Skeletal muscle satellite cell (primary cell): Measurements from ENCODE around the gene NOC2L.

Experiments used
- H3K27me3 ChIP-seq: 2 replicates; pipeline ENCODE4 v1.7.0; 2013; ENCODE audit warnings: low read length; ENCODE audit not compliant: control insufficient read depth, insufficient read depth
- H3K36me3 ChIP-seq: 2 replicates; pipeline ENCODE4 v1.7.0; 2013; ENCODE audit warnings: mild to moderate bottlenecking, control low read depth, low read length; ENCODE audit not compliant: insufficient read depth
- H3K4me1 ChIP-seq: 2 replicates; pipeline ENCODE4 v1.7.0; 2013; ENCODE audit warnings: low read length; ENCODE audit not compliant: control insufficient read depth, insufficient read depth
- H3K4me2 ChIP-seq: 2 replicates; pipeline ENCODE4 v1.7.0; 2013; ENCODE audit warnings: mild to moderate bottlenecking, low read length
- H3K4me3 ChIP-seq: 2 replicates; pipeline ENCODE4 v1.7.0; 2013; ENCODE audit warnings: low read length
- H3K9ac ChIP-seq: 2 replicates; pipeline ENCODE4 v1.7.0; 2013; ENCODE audit warnings: mild to moderate bottlenecking, low read depth, low read length, moderate library complexity
- H3K9me3 ChIP-seq: replicated peaks from 2 replicates; pipeline ENCODE4 v1.7.0; 2013; ENCODE audit warnings: mild to moderate bottlenecking, control low read depth, low read length

NOC2L gene

DNA sequence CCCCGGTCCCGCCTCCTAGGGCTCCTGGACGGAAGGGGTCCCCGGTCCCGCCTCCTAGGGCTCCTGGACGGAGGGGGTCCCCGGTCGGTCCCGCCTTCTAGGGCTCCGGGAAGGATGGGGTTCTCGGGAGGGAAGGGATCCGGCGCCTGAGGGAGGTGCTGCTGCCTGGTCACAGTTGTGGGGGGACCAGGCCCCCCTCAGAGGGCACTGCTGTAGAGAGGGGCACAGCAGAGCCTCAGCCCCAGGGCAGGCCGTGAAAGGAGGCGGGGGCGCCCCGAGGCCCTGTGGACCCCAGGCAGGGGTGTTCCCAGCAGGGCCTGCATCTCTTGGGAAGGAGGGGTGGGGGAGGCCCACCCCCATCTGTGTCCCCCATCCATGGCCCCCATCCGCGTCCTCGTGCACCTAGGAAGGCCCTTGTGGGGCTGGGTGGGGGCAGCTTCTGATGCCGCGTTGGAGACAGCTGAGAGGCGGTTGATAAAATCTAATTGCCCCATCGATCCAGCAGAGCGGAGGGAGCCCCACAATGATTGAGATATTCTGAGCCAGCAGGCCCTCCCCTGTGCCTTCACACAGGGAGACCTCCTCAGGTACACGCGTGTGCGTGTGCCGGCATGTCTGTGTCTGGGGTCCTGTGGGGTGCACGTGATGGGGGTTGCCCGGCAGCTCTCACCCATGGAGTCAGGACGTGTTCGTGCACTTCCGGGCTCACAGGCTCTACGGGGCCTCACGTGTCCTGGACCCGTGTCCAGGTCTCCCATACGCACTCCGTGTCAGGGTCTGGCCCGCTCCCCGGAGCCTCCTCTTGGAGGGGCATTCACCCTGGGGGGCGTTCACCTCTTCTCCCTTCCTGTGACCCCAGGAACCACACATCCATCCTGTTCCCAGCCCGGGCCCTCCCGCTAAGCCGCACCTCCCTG, 22.4 kb downstream of the NOC2L start:
- Histone ChIP-seq H3K4me3 (no peak overlapping the region), H3K9me3 (no peaks in the 10 kb centered on the region), H3K36me3 (no peaks in the 10 kb centered on the region), H3K9ac (no peak overlapping the region), H3K27me3 (peaks cover 13% of the 10 kb centered on the region), H3K4me1 (peaks cover 45% of the 10 kb centered on the region), H3K4me2 (no peak overlapping the region)

DNA sequence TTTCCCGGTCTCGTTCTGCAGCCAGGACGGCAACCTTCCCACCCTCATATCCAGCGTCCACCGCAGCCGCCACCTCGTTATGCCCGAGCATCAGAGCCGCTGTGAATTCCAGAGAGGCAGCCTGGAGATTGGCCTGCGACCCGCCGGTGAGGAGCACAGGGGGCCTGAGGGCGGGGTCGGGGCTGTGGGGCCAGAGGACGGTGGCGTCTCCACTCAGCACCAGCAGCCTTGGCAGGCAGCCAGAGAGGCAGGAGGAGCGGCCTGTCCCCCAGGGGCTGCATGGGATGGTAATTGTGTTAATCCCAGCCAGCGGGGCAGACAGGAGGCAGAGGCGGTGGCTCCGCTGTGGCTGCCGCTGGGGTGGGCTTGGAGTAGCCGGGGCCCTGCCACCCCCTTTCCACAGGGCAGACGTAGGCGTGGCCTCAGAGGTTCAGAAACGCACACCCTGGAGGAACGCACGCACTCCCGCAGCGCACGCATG, 23.3 kb downstream of the NOC2L start:
- peak overlapping the region; percentile 45 for H3K4me2 ChIP-seq
- no peaks in the 10 kb centered on the region for H3K9me3 ChIP-seq
- no peak overlapping the region for H3K4me3 ChIP-seq
- peaks cover 13% of the 10 kb centered on the region for H3K27me3 ChIP-seq
- H3K36me3 ChIP-seq, result no peaks in the 10 kb centered on the region
- peaks cover 37% of the 10 kb centered on the region for H3K4me1 ChIP-seq
- H3K9ac ChIP-seq, result no peak overlapping the region

DNA sequence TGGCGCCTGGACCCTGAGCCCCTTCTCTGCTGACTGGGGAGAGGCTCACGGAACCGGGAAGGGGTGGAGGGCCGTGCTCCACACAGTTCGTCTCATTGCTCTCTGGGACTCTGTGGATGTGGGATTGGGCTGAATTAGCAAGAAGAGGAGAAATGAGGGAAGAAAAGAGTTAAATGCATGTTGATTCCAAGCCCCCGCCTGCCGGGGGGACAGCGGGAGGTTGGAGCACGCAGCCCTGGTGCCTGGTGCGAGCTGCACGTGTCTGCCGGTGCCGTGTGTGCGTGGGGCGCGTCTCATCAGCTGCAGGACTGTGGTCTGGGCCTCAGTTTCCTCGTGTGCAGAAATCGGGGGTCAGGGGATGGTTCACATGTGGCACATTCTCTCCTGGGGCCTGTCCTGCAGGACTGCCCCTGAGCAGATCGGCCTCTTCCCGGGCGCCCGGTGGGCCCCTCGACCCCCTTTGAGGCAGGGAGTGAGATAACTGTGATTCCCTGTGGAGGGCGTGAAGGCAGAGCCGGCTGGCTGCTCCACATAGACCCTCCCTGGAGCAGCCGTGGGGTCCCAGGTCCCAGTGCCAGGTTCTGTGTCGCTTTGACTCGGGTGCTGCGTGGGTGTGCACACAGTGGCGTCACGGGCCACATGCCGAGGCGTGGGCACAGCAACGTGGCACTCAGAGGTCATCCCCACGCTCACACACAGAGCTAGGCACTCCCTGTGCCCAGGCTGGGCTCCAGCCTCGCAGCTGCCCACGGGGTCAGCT, 23.9 kb downstream of the NOC2L start:
- H3K9ac ChIP-seq, result no peak overlapping the region

DNA sequence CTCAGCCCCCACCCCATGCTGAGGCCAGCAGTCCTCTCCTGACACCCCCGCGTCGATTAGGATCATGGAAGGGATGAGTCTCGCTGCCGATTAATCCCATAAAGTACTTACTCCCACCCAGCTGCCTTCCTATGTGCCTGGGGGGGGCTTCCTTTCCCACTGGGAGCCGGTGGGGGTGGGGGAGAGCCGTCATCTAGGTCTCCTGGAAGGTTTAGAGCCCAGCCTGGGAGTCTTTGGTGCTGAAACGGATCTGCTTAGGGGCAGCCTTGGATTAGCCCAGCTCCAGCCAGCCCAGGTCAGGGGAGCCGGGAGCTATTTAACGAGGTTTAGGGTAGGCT, 25.5 kb downstream of the NOC2L start:
- H3K4me3 ChIP-seq, result no peak overlapping the region
- H3K27me3 ChIP-seq, result peaks cover 16% of the 10 kb centered on the region
- peaks cover 7% of the 10 kb centered on the region for H3K36me3 ChIP-seq
- no peak overlapping the region for H3K9ac ChIP-seq
- H3K4me2 ChIP-seq, result no peak overlapping the region
- peaks cover 17% of the 10 kb centered on the region for H3K4me1 ChIP-seq
- no peaks in the 10 kb centered on the region for H3K9me3 ChIP-seq

More for the DNA sequence above, 23.9 kb downstream of the NOC2L start:
- peak overlapping the region; percentile 45 for H3K4me2 ChIP-seq
- no peak overlapping the region for H3K4me3 ChIP-seq
- H3K9me3 ChIP-seq, result no peaks in the 10 kb centered on the region
- peaks cover 13% of the 10 kb centered on the region for H3K27me3 ChIP-seq
- peaks cover 6% of the 10 kb centered on the region for H3K36me3 ChIP-seq
- H3K4me1 ChIP-seq, result peaks cover 31% of the 10 kb centered on the region

DNA sequence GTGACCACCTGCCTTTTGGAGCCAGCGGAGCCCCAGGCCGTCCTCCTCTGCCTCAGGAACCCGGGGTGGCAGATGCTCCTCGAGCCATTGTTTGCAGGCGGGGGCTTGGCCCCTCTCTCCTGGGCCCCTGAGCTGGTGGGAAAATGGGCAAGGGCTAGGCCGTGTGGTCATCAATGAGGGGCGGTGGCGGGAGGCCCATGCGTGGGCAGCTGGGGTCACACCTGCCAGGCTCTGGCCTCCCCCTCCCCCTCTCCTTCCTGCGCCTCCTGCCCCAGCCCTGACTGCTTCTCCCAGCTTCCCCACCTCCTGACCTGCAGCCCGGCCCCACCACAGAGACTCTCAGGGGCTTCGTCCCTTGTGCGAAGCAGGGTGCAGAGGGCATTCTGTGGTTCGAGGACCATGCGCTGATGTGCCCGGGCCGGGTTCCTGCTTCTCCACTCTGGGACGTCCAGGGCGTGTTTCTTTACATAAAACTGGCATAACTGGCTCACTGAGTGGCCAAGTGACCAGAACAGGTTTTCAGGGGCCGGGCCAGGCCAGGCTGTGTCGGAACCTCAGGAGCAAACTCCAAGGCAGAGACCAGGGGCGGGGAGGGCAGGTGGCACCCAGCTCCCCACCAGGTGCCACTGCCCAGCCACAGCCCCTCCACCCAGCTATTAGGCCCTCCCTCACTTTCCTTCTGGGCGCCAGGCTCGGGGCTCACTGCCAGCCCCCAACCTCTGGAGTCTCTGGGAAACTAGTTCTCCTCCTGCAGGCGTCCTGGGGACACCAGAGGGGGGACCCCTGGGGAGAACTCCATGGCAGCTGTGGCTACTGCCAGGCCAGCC, 26.1 kb downstream of the NOC2L start:
- Histone ChIP-seq H3K9ac (no peak overlapping the region), H3K4me1 (peaks cover 12% of the 10 kb centered on the region), H3K36me3 (peaks cover 7% of the 10 kb centered on the region), H3K9me3 (no peaks in the 10 kb centered on the region), H3K27me3 (peaks cover 17% of the 10 kb centered on the region), H3K4me2 (no peak overlapping the region), H3K4me3 (no peak overlapping the region)

DNA sequence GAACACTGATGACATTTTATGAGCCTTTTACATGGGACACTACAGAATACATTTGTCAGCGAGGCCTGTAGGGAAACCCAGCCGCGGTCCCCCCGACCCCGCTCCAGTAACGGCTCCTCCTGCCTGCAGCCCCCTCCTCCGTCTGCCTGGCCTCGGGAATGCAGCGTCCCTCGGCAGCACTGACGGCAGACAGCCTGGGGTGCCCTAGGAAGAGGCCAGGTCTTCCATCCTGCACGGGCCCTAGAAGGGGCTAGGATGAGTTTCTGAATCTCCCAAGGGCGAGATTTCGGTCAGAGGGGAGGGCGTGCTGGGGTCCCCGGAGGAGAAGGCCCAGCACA, 26.9 kb downstream of the NOC2L start:
- Histone ChIP-seq H3K9ac (no peak overlapping the region), H3K9me3 (no peaks in the 10 kb centered on the region), H3K4me3 (no peak overlapping the region), H3K4me2 (no peak overlapping the region), H3K4me1 (peaks cover 12% of the 10 kb centered on the region), H3K36me3 (peaks cover 7% of the 10 kb centered on the region), H3K27me3 (peaks cover 17% of the 10 kb centered on the region)

DNA sequence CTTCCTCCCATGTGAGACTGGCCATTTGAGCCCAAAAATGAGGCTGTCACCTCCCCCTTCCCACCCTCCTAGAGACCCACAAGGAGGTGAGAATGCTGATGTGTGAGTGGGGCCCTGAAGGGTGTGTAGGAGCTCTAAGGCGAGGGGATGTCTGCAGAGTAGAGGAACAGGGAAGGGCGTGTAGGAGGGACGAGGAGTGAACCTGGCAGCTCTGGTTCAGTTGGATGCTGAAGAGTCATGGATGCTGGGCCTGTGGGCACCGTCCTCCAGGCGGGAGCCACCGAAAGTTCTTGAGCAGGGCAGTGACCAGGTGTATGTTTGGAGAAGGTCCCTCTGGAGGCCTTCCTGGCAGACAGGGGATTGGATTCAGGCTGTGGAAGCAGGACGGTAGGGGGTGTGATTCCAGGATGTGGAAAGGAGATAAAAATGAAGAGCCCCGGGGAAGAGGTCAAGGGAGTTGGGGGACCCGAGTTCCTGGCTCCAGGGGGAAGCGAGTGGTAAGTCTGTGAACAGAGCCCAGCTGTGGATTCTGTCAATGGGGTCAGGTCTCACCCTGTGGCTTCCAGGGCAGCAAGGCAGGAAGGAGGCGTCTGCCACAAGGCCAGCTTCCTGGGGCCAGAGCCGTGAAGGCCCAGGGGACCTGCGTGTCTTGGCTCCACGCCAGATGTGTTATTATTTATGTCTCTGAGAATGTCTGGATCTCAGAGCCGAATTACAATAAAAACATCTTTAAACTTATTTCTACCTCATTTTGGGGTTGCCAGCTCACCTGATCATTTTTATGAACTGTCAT, 27.5 kb downstream of the NOC2L start:
- Histone ChIP-seq H3K36me3 (peaks cover 7% of the 10 kb centered on the region), H3K9me3 (no peaks in the 10 kb centered on the region), H3K4me3 (no peak overlapping the region), H3K4me1 (peaks cover 16% of the 10 kb centered on the region), H3K4me2 (no peak overlapping the region), H3K27me3 (peaks cover 17% of the 10 kb centered on the region), H3K9ac (no peak overlapping the region)

DNA sequence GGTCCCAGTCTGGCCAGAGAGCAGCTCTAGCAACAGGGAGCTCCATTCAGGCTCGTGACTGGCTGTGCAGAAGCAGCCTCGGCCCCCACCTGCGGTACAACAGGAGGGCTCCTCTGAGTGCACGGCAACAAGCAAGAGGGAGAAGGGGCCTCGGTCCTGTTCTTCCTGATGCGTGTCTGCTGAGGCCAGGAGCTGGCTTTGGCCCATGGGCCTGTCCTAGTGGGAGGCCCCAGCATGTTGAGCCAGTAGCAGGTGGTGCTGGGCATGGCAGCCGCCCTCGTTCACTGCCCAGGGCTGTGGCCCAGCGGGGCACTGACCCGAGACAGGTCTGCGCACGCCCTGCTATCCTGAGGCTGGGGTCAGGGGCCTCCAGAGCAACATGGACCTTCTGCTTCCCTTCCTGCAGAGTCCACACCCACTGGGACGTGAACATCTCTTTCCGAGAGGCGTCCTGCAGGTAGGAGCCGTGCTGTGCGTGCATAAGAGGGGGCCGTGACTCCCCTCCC, 28.4 kb downstream of the NOC2L start:
- H3K27me3 ChIP-seq, result peaks cover 25% of the 10 kb centered on the region
- H3K4me2 ChIP-seq, result no peak overlapping the region
- peaks cover 7% of the 10 kb centered on the region for H3K36me3 ChIP-seq
- H3K4me3 ChIP-seq, result no peak overlapping the region
- no peaks in the 10 kb centered on the region for H3K9me3 ChIP-seq
- no peak overlapping the region for H3K9ac ChIP-seq
- H3K4me1 ChIP-seq, result peaks cover 22% of the 10 kb centered on the region

DNA sequence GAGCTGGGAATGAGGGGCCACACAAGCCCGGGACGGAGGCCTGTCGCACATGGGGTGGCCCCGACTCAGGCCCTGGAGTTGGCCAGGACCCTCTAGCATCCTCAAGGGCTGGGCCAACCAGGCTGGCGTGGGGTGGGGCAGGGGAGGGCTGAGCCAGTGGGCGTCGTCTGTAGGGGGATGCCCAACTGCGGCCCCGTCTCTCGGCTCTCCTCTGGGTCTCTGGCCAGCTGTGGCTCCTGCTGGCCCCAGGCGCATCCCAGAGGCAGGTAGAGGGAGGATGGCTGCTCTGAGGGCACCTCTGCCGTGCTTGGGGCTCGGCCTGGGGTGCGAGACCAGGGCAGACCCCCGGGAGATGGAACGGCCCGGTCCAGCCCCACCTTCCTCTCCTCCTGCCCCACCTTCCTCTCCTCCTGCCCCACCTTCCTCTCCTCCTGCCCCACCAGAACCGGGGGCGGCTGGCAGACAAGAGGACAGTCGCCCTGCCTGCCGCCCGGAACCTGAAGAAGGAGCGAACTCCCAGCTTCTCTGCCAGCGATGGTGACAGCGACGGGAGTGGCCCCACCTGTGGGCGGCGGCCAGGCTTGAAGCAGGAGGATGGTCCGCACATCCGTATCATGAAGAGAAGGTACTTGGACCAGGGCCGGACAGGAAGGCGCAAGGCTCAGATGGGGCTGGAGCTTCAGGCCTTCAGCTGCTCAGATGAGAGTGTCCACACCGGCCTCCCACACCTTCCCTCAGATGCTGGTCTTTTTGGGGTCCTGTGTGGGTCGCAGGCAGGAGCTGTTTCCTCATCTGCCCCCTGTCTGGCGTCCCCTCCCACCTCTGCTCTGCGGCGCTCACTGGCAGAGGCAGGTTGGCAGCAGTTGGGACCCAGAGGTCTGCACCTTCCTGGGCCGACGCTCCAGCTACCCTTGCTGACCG, 29.1 kb downstream of the NOC2L start:
- H3K4me1 ChIP-seq, result peaks cover 17% of the 10 kb centered on the region
- peaks cover 20% of the 10 kb centered on the region for H3K27me3 ChIP-seq
- no peak overlapping the region for H3K4me3 ChIP-seq
- H3K9ac ChIP-seq, result no peak overlapping the region
- H3K4me2 ChIP-seq, result no peak overlapping the region
- no peaks in the 10 kb centered on the region for H3K9me3 ChIP-seq
- H3K36me3 ChIP-seq, result peaks cover 7% of the 10 kb centered on the region
